Thoracic aorta (tissue), 2 donors: ENCODE results near the gene AOAH. TPM values are rescaled to one million over a fixed set of nuclear protein-coding genes. Genes with fewer than 3 reads are reported as not detected.

Source experiments
- ATAC-seq: fragments of 150-250 bp; one replicate; pipeline ENCODE4 v1.8.0; 2017; ENCODE audit warnings: low read depth; ENCODE audit not compliant: insufficient number of reproducible peaks, low FRiP score
- DNase-seq: peaks from one replicate; pipeline ENCODE4 v3.0.0-alpha.2; 2020; ENCODE audit warnings: low spot score
- H3K27ac ChIP-seq, 2 donors: fragments of 200-600 bp; sonication (generic); 1 replicate in 1 of 2; 2 replicates in 1 of 2; pipeline ENCODE4 v1.5.1; 2016; ENCODE audit warnings: mild to moderate bottlenecking in 2 of 2, moderate library complexity in 2 of 2
- H3K27me3 ChIP-seq: fragments of 200-600 bp; sonication (generic); replicated peaks from 2 replicates; pipeline ENCODE4 v1.6.0; 2016; ENCODE audit warnings: mild to moderate bottlenecking; ENCODE audit not compliant: insufficient read depth
- H3K36me3 ChIP-seq: fragments of 200-600 bp; sonication (generic); one replicate; pipeline ENCODE4 v1.5.1; 2016
- H3K4me1 ChIP-seq, 2 donors: fragments of 200-600 bp; sonication (generic); 1 replicate in 1 of 2; 2 replicates in 1 of 2; pipeline versions ENCODE4 v1.5.1 to v1.6.0; 2016; ENCODE audit warnings: low read depth in 2 of 2, mild to moderate bottlenecking in 1 of 2; ENCODE audit not compliant: control insufficient read depth in 1 of 2
- H3K4me3 ChIP-seq: fragments of 200-600 bp; sonication (generic); 2 replicates; pipeline ENCODE4 v1.5.1; 2016; ENCODE audit warnings: mild to moderate bottlenecking
- H3K9me3 ChIP-seq: fragments of 200-600 bp; sonication (generic); 2 replicates; pipeline ENCODE4 v1.5.1; 2016
- total RNA-seq, 2 donors: library from RNA; depleted of rRNA; stranded (reverse); fragments of >200 nt; gene quantifications; one replicate each; pipeline versions ENCODE4 v1.1.0 to v1.2.3, GENCODE V29; 2016
- TF ChIP-seq, protein P1 (sequence below): fragments of 200-600 bp; sonication (generic); IDR thresholded peaks from one replicate; pipeline ENCODE4 v1.5.1; 2019; ENCODE audit warnings: antibody characterized with exemption

Gene AOAH
- total RNA-seq, 2 donors from 2014 or later: 20.2 to 22.6 TPM

DNA sequence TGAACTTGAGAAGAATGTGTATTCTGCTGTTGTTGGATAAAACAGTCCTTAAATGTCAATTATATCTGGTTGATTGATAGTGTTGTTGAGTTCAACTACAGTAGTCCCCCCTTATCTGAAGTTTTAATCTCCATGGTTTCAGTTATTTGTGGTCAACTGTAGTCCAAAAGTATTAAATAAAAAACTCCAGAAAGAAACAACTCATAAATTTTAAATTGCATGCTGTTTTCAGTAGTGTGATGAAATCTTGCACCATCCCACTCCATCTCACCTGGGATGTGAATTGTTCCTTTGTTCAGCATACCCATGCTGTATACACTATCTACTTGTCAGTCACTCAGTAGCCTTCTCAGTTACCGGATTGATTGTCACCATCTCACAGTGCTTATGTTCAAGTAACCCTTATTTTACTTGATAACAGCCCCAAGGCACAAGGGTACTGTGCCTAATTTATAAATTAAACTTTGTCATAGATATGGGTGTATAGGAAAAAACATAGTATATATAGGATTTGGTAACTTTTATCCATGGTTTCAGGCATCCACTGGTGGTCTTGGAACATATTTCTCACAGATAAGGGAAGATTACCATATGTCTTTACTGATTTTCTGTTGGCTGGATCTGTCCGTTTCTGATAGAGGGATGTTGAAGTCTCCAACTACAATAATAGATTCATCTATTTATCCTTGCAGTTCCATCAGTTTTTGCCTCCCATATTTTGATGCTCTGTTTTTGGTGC is 57.1 kb downstream of the AOAH start:
- Histone ChIP-seq H3K27ac (no peak overlapping the region), H3K27me3 (no peaks in the 10 kb centered on the region), H3K4me3 (no peak overlapping the region), H3K4me1 (no peaks in the 10 kb centered on the region), H3K9me3 (no peaks in the 10 kb centered on the region), H3K36me3 (no peaks in the 10 kb centered on the region)
- TF ChIP-seq, protein P1, sequence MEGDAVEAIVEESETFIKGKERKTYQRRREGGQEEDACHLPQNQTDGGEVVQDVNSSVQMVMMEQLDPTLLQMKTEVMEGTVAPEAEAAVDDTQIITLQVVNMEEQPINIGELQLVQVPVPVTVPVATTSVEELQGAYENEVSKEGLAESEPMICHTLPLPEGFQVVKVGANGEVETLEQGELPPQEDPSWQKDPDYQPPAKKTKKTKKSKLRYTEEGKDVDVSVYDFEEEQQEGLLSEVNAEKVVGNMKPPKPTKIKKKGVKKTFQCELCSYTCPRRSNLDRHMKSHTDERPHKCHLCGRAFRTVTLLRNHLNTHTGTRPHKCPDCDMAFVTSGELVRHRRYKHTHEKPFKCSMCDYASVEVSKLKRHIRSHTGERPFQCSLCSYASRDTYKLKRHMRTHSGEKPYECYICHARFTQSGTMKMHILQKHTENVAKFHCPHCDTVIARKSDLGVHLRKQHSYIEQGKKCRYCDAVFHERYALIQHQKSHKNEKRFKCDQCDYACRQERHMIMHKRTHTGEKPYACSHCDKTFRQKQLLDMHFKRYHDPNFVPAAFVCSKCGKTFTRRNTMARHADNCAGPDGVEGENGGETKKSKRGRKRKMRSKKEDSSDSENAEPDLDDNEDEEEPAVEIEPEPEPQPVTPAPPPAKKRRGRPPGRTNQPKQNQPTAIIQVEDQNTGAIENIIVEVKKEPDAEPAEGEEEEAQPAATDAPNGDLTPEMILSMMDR: no peak
- DNase-seq (no peak), ATAC-seq (no peak)

DNA sequence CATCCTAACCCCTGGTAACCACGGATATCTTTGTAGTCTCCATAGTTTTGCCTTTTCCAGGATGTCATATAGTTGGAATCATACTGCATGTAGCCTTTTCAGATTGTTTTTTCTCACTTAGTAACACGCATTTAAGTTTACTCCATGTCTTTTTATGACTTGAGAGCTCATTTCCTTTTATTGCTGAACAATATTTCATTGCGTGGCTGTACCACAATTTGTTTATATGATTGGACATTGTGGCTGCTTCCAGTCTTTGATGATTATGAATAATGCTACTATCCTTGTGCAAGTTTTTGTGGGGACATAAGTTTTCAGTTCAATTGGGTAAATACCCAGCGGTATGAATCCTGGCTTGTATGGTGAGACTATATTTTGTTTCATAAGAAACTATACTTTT is 60.8 kb downstream of the AOAH start:
- H3K4me1 ChIP-seq: no peaks in the 10 kb centered on the region
- no peak overlapping the region for H3K27ac ChIP-seq
- H3K27me3 ChIP-seq: no peaks in the 10 kb centered on the region
- H3K4me3 ChIP-seq: no peak overlapping the region
- TF ChIP-seq, protein P1: no peak
- no peak for DNase-seq
- ATAC-seq: no peak
- H3K36me3 ChIP-seq: no peaks in the 10 kb centered on the region
- no peaks in the 10 kb centered on the region for H3K9me3 ChIP-seq

DNA sequence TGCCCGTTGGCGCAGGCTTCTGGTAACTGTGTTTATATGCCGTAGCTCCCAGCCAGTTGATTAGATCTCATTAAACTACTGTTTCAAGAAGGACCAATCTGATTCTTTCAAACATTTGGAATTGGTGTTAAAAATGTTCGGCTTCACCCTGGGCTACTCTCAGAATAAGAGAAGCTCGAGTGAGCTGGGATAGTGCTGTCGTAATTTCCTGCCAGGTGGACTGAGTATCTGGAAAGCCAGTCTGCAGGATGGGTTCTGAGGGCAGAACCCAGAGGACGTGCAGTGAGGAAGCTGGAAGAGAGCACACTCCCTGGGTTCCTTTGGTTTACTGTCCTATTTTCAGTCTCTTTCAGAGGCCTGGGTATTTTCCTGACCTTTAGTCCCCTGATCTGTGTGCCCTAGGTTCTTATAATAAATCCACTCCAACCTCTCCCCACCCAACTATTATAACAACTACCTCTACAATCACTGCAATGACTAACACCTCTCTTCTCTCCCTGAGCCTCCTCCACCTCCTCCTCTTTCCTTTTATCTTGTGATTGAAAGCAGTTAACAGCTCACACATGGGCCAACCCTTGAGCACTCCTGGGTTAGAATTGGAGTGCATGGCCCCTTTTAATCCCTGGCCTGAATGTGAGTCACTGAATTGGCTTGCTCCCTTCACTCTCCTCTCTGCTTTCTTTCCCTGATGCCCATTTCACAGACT is 63.0 kb downstream of the AOAH start:
- H3K27me3 ChIP-seq: no peaks in the 10 kb centered on the region
- TF ChIP-seq, protein P1: no peak
- ATAC-seq (no peak), DNase-seq (no peak)
- H3K27ac ChIP-seq: no peak overlapping the region
- H3K9me3 ChIP-seq: no peaks in the 10 kb centered on the region
- H3K36me3 ChIP-seq: no peaks in the 10 kb centered on the region
- H3K4me3 ChIP-seq: no peak overlapping the region
- no peaks in the 10 kb centered on the region for H3K4me1 ChIP-seq

DNA sequence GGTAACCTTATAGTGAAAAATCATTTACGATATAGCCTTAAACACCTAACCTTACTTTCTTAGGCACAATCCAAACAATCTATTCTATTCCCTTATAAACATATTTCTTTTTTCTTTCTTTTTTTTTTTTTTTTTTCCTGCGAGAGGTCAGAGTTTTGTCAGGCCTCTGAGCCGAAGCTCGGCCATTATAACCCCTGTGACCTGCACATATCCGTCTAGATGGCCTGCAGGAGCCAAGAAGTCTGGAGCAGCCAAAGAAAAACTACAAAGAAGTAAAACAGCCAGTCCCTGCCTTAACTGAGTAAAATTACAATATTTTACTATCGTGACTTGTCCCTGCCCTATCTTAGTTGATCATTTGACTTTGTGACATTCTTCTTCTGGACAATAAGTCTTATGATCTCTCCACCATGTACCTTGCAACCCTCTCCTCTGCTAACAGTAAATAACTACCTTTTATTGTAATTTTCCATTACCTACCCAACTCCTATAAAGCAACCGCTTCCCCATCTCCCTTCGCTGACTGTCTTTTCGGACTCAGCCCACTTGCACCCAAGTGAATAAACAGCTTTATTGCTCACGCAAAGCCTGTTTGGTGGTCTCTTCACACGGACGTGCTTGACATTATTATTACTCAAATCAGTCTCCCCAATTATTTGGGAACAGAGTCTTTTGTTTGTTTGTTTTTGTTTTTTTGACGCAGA is 64.5 kb downstream of the AOAH start:
- Histone ChIP-seq H3K36me3 (no peaks in the 10 kb centered on the region), H3K4me1 (no peaks in the 10 kb centered on the region), H3K27me3 (no peaks in the 10 kb centered on the region), H3K9me3 (no peaks in the 10 kb centered on the region), H3K4me3 (no peak overlapping the region), H3K27ac (no peak overlapping the region)
- no peak for ATAC-seq
- TF ChIP-seq, protein P1: no peak
- DNase-seq: no peak

DNA sequence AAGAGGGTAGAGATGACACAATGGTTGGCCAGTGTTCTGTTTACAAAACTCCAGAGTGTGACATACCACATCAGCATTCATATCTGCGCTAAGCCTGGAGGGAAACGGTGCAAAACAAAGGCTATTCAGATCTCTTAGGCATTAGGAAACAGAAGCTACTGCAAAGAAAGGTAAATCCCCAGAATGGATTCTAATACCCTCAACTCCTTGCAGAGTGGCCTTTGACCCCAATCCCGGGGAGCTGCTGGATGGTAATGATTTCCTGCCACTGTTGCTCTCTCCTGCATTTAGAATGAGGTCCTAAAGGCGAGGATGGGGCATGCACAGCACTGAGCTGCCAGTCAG is 65.2 kb downstream of the AOAH start:
- ATAC-seq: no peak
- Histone ChIP-seq H3K4me3 (no peak overlapping the region), H3K27ac (no peak overlapping the region)

More for the DNA sequence above, 65.2 kb downstream of the AOAH start:
- no peak for DNase-seq
- Histone ChIP-seq H3K27me3 (no peaks in the 10 kb centered on the region), H3K36me3 (no peaks in the 10 kb centered on the region), H3K9me3 (no peaks in the 10 kb centered on the region), H3K4me1 (no peaks in the 10 kb centered on the region)
- TF ChIP-seq, protein P1: no peak
